Liver (tissue), 9 donors: ENCODE data around the gene BDKRB1. TPM values are rescaled to one million over a fixed set of nuclear protein-coding genes. Genes with fewer than 3 reads are reported as not detected.
"Not testable (repeated sequence)": the region's sequence is repeated elsewhere in the genome, so short reads cannot be mapped to it uniquely, and the experiment has no call there.

Experiments used
- DNase-seq: peaks from one replicate; pipeline ENCODE4 v3.0.0-alpha.2; 2017; ENCODE audit warnings: low spot score
- H3K27ac ChIP-seq, 2 donors: one replicate each; pipeline ENCODE4 v1.7.0; 2013; ENCODE audit warnings: inconsistent platforms in 2 of 2, low read length in 2 of 2, control low read depth in 1 of 2, low read depth in 1 of 2, mild to moderate bottlenecking in 1 of 2
- H3K27me3 ChIP-seq, 4 donors: one replicate each; pipeline versions ENCODE4 v1.6.1 to v1.7.0; 2013; ENCODE audit warnings: low read length in 3 of 4, inconsistent platforms in 1 of 4, mild to moderate bottlenecking in 1 of 4, moderate library complexity in 1 of 4; ENCODE audit not compliant: control insufficient read depth in 4 of 4, insufficient read depth in 4 of 4
- H3K36me3 ChIP-seq, 4 donors: one replicate each; pipeline versions ENCODE4 v1.6.1 to v1.7.0; 2013; ENCODE audit warnings: low read length in 3 of 4, mild to moderate bottlenecking in 3 of 4, low read depth in 1 of 4, moderate library complexity in 1 of 4; ENCODE audit not compliant: control insufficient read depth in 4 of 4, insufficient read depth in 3 of 4
- H3K4me1 ChIP-seq, 4 donors: one replicate each; pipeline versions ENCODE4 v1.6.1 to v1.7.0; 2013; ENCODE audit warnings: low read length in 3 of 4, mild to moderate bottlenecking in 3 of 4, moderate library complexity in 1 of 4; ENCODE audit not compliant: control insufficient read depth in 4 of 4, insufficient read depth in 4 of 4
- H3K4me3 ChIP-seq, 3 donors: one replicate each; pipeline versions ENCODE4 v1.6.1 to v1.7.0; 2013; ENCODE audit warnings: low read length in 3 of 3, control low read depth in 1 of 3, low read depth in 1 of 3, mild to moderate bottlenecking in 1 of 3
- H3K9ac ChIP-seq, 2 donors: one replicate each; pipeline ENCODE4 v1.7.0; 2013; ENCODE audit warnings: low read length in 2 of 2, mild to moderate bottlenecking in 2 of 2, moderate library complexity in 2 of 2, control low read depth in 1 of 2, low read depth in 1 of 2
- H3K9me3 ChIP-seq, 4 donors: one replicate each; pipeline versions ENCODE4 v1.6.1 to v1.7.0; 2013; ENCODE audit warnings: low read length in 3 of 4; ENCODE audit not compliant: control insufficient read depth in 4 of 4
- EGR1 ChIP-seq, 2 donors: IDR thresholded peaks; 2 replicates each; pipeline ENCODE4 v1.6.1; 2016 to 2018; ENCODE audit warnings: antibody characterized with exemption in 2 of 2, low read depth in 2 of 2
- FOXA1 ChIP-seq: IDR thresholded peaks from 2 replicates; pipeline ENCODE4 v1.6.1; 2016; ENCODE audit warnings: antibody characterized with exemption
- FOXA2 ChIP-seq: IDR thresholded peaks from 2 replicates; pipeline ENCODE4 v1.6.1; 2016; ENCODE audit warnings: antibody characterized with exemption
- GABPA ChIP-seq, 2 donors: IDR thresholded peaks in 1 of 2; conservative IDR thresholded peaks in 1 of 2; 2 replicates each; pipeline ENCODE4 v1.6.1; 2016; ENCODE audit warnings: antibody characterized with exemption in 2 of 2, mild to moderate bottlenecking in 1 of 2, moderate library complexity in 1 of 2
- HNF4A ChIP-seq, 2 donors: conservative IDR thresholded peaks; 2 replicates each; pipeline ENCODE4 v1.6.1; 2016; ENCODE audit warnings: antibody characterized with exemption in 2 of 2, mild to moderate bottlenecking in 2 of 2
- HNF4G ChIP-seq: IDR thresholded peaks from 2 replicates; pipeline ENCODE4 v1.6.1; 2016; ENCODE audit warnings: antibody characterized with exemption
- JUND ChIP-seq, 2 donors: IDR thresholded peaks; 2 replicates each; pipeline ENCODE4 v1.6.1; 2016; ENCODE audit warnings: antibody characterized with exemption in 2 of 2
- NR2F2 ChIP-seq: IDR thresholded peaks from 2 replicates; pipeline ENCODE4 v1.6.1; 2016; ENCODE audit warnings: antibody characterized with exemption
- RAD21 ChIP-seq, 2 donors: IDR thresholded peaks; 2 replicates each; pipeline ENCODE4 v1.6.1; 2016; ENCODE audit warnings: antibody characterized with exemption in 2 of 2, mild to moderate bottlenecking in 2 of 2
- RXRA ChIP-seq, 2 donors: IDR thresholded peaks; 2 replicates each; pipeline ENCODE4 v1.6.1; 2017 to 2018; ENCODE audit warnings: antibody characterized with exemption in 2 of 2, mild to moderate bottlenecking in 1 of 2
- SP1 ChIP-seq: IDR thresholded peaks from 2 replicates; pipeline ENCODE4 v1.6.1; 2018; ENCODE audit warnings: antibody characterized with exemption, mild to moderate bottlenecking
- TAF1 ChIP-seq: conservative IDR thresholded peaks from 2 replicates; pipeline ENCODE4 v1.6.1; 2016; ENCODE audit warnings: antibody characterized with exemption, mild to moderate bottlenecking
- YY1 ChIP-seq: IDR thresholded peaks from 2 replicates; pipeline ENCODE4 v1.6.1; 2016; ENCODE audit warnings: antibody characterized with exemption, mild to moderate bottlenecking
- WGBS: extraction: QIAGEN DNeasy Blood & Tissue Kit; methylation state at CpG from one replicate; pipeline ENCODE4 v1.1.7; 2013; 5-methylcytosine and 5-hydroxymethylcytosine counted together
- polyA plus RNA-seq, 2 donors: library from polyadenylated mRNA; stranded (reverse) in 1 of 2; unstranded in 1 of 2; fragments of 200-250 nt in 1 of 2; fragments of >200 nt in 1 of 2; fragmentation: Nextera tagmentation in 1 of 2; extraction: Ambion mirVana in 1 of 2; gene quantifications; one replicate each; pipeline versions ENCODE4 v1.2.1 to v1.2.3, GENCODE V29; 2013 to 2015
- total RNA-seq, 2 donors: library from RNA; depleted of rRNA; stranded (reverse); fragments of >200 nt; gene quantifications; one replicate each; pipeline ENCODE4 v1.2.3, GENCODE V29; 2014
- TF ChIP-seq, protein P1 (sequence below): IDR thresholded peaks from 2 replicates; pipeline ENCODE4 v1.6.1; 2016; ENCODE audit warnings: antibody characterized with exemption
- TF ChIP-seq, protein P2 (sequence below): IDR thresholded peaks from 2 replicates; pipeline ENCODE4 v1.6.1; 2016; ENCODE audit warnings: antibody characterized with exemption
- TF ChIP-seq, protein P3 (sequence below): fragments of 150-350 bp; IDR thresholded peaks from 2 replicates; pipeline ENCODE4 v1.5.1; 2017; ENCODE audit warnings: improper control_type of control experiment, low read depth, low read length; ENCODE audit not compliant: missing input control
- TF ChIP-seq, protein P4 (sequence below): IDR thresholded peaks from 2 replicates; pipeline ENCODE4 v1.6.1; 2016; ENCODE audit warnings: antibody characterized with exemption, mild to moderate bottlenecking
- TF ChIP-seq, protein P5 (sequence below): IDR thresholded peaks from 2 replicates; pipeline ENCODE4 v1.6.1; 2016; ENCODE audit warnings: antibody characterized with exemption
- donor health status: healthy.
- donor health status: healthy.
- donor health status: healthy.
- donor health status: healthy.
- donor health status: healthy.

Gene BDKRB1
- total and polyA plus RNA-seq, 4 donors: not detected

DNA sequence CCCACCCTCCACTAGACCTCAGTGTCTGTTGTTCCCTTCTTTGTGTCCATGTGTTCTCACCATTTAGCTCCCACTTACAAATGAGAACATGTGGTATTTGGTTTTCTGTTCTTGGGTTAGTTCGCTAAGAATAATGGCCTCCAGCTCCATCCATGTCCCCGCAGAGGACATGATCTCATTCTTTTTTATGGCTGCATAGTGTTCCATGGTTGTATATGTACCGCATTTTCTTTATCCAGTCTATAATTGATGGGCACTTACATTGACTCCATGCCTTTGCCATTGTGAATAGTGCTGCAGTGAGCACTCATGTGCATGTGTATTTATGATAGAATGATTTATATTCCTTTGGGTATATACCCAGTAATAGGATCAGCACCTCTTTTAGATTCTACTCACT is 10.9 kb upstream of the BDKRB1 start:
- H3K27ac ChIP-seq, DNase-seq, H3K36me3 ChIP-seq, H3K9ac ChIP-seq, H3K27me3 ChIP-seq, H3K9me3 ChIP-seq, H3K4me1 ChIP-seq, H3K4me3 ChIP-seq: not testable (repeated sequence)
- 94% methylated on average over 3 of the region's 3 CpGs for WGBS

DNA sequence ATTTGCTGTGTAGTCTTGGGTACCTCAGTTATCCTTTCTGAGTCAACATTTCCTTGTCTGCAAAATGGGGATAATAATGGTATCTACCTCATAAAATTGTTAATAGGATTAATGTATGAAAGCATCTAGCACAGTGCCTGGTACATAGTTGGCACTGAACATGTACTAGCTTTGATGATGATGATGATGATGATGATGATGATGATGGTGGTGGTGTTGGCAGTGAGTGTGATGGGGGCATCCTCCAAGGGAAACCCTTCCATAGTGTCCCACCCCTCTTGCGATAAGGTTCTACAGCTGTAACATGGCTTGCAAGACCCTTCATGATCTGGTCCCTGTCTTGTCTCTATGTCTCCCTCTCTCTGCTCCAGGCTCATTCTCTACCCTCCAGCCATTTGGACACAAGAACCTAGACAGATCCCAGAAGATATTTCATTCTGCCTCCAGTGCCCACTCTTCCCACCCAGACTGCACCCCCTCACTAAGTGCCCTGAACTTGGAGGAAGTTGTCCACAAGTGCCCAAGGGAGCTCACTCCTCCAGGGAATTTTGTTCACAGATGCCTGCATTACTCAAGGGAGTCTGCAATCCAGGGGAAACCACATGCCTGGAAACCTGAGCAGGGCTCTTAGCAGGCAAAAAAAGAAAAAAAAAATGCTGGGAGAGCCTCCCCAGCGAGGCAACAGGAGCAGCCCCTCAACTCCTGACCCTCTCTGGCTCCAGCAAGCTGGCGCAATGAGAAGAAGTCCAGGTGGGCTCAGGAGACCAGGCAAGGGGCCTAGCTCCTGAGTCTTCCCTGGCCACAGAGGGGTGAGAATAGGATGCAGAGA is 10.1 kb upstream of the BDKRB1 start:
- H3K4me3 ChIP-seq: no peak overlapping the region
- H3K36me3 ChIP-seq: no peaks in the 10 kb centered on the region
- no peaks in the 10 kb centered on the region for H3K27me3 ChIP-seq
- 90% methylated on average over 3 of the region's 3 CpGs for WGBS
- no peaks in the 10 kb centered on the region for H3K4me1 ChIP-seq
- H3K27ac ChIP-seq: no peak overlapping the region
- no peak overlapping the region for H3K9ac ChIP-seq
- no peaks in the 10 kb centered on the region for H3K9me3 ChIP-seq
- TF ChIP-seq JUND (IDR thresholded peaks at IDR 0.05): no peak
- no peak for TF ChIP-seq RAD21 (IDR thresholded peaks at IDR 0.05)
- TF ChIP-seq, protein P1, sequence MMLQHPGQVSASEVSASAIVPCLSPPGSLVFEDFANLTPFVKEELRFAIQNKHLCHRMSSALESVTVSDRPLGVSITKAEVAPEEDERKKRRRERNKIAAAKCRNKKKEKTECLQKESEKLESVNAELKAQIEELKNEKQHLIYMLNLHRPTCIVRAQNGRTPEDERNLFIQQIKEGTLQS: no peak
- no peak for TF ChIP-seq RXRA (IDR thresholded peaks at IDR 0.05)
- TF ChIP-seq EGR1 (IDR thresholded peaks at IDR 0.05; ENCODE audit: low read depth in 2 of 2): no peak
- no peak for TF ChIP-seq FOXA1
- TF ChIP-seq, protein P2, sequence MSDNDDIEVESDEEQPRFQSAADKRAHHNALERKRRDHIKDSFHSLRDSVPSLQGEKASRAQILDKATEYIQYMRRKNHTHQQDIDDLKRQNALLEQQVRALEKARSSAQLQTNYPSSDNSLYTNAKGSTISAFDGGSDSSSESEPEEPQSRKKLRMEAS: no peak
- TF ChIP-seq, protein P3, sequence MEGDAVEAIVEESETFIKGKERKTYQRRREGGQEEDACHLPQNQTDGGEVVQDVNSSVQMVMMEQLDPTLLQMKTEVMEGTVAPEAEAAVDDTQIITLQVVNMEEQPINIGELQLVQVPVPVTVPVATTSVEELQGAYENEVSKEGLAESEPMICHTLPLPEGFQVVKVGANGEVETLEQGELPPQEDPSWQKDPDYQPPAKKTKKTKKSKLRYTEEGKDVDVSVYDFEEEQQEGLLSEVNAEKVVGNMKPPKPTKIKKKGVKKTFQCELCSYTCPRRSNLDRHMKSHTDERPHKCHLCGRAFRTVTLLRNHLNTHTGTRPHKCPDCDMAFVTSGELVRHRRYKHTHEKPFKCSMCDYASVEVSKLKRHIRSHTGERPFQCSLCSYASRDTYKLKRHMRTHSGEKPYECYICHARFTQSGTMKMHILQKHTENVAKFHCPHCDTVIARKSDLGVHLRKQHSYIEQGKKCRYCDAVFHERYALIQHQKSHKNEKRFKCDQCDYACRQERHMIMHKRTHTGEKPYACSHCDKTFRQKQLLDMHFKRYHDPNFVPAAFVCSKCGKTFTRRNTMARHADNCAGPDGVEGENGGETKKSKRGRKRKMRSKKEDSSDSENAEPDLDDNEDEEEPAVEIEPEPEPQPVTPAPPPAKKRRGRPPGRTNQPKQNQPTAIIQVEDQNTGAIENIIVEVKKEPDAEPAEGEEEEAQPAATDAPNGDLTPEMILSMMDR: no peak
- no peak for TF ChIP-seq SP1
- no peak for TF ChIP-seq NR2F2
- TF ChIP-seq YY1: no peak
- no peak for TF ChIP-seq HNF4G
- no peak for TF ChIP-seq GABPA (IDR thresholded peaks at IDR 0.05 in 1 of 2, conservative IDR thresholded peaks at IDR 0.05 in 1 of 2)
- TF ChIP-seq HNF4A (conservative IDR thresholded peaks at IDR 0.05): no peak
- TF ChIP-seq TAF1: no peak
- TF ChIP-seq, protein P4, sequence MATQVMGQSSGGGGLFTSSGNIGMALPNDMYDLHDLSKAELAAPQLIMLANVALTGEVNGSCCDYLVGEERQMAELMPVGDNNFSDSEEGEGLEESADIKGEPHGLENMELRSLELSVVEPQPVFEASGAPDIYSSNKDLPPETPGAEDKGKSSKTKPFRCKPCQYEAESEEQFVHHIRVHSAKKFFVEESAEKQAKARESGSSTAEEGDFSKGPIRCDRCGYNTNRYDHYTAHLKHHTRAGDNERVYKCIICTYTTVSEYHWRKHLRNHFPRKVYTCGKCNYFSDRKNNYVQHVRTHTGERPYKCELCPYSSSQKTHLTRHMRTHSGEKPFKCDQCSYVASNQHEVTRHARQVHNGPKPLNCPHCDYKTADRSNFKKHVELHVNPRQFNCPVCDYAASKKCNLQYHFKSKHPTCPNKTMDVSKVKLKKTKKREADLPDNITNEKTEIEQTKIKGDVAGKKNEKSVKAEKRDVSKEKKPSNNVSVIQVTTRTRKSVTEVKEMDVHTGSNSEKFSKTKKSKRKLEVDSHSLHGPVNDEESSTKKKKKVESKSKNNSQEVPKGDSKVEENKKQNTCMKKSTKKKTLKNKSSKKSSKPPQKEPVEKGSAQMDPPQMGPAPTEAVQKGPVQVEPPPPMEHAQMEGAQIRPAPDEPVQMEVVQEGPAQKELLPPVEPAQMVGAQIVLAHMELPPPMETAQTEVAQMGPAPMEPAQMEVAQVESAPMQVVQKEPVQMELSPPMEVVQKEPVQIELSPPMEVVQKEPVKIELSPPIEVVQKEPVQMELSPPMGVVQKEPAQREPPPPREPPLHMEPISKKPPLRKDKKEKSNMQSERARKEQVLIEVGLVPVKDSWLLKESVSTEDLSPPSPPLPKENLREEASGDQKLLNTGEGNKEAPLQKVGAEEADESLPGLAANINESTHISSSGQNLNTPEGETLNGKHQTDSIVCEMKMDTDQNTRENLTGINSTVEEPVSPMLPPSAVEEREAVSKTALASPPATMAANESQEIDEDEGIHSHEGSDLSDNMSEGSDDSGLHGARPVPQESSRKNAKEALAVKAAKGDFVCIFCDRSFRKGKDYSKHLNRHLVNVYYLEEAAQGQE: no peak
- TF ChIP-seq FOXA2: no peak
- TF ChIP-seq, protein P5, sequence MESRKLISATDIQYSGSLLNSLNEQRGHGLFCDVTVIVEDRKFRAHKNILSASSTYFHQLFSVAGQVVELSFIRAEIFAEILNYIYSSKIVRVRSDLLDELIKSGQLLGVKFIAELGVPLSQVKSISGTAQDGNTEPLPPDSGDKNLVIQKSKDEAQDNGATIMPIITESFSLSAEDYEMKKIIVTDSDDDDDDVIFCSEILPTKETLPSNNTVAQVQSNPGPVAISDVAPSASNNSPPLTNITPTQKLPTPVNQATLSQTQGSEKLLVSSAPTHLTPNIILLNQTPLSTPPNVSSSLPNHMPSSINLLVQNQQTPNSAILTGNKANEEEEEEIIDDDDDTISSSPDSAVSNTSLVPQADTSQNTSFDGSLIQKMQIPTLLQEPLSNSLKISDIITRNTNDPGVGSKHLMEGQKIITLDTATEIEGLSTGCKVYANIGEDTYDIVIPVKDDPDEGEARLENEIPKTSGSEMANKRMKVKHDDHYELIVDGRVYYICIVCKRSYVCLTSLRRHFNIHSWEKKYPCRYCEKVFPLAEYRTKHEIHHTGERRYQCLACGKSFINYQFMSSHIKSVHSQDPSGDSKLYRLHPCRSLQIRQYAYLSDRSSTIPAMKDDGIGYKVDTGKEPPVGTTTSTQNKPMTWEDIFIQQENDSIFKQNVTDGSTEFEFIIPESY: no peak
- no peak for DNase-seq
